K562 (cell line): ENCODE data around the gene KCNK6. TPM values are rescaled to one million over a fixed set of nuclear protein-coding genes. Genes with fewer than 3 reads are reported as not detected.

Experiments used
- ATF7 ChIP-seq: fragments of 450-650 bp; IDR thresholded peaks from 2 replicates; pipeline ENCODE4 v1.7.1; 2014; ENCODE audit warnings: mild to moderate bottlenecking, moderate library complexity
- CTBP1 ChIP-seq: fragments of 450-650 bp; IDR thresholded peaks from 2 replicates; pipeline ENCODE4 v1.6.1; 2016; ENCODE audit warnings: borderline replicate concordance
- KAT8 ChIP-seq: fragments of 450-650 bp; IDR thresholded peaks from 2 replicates; pipeline ENCODE4 v1.6.1; 2016; ENCODE audit warnings: low read depth, mild to moderate bottlenecking
- KDM1A ChIP-seq, 2 experiments: fragments of 450-650 bp; IDR thresholded peaks; 2 replicates each; pipeline ENCODE4 v1.6.1; 2016; ENCODE audit warnings: mild to moderate bottlenecking in 2 of 2
- KDM2B ChIP-seq: fragments of 250-450 bp; sonication (Bioruptor Pico); IDR thresholded peaks from 2 replicates; pipeline ENCODE4 v1.8.0; 2021; ENCODE audit warnings: mild to moderate bottlenecking, moderate library complexity
- PKNOX1 ChIP-seq: fragments of 450-650 bp; IDR thresholded peaks from 2 replicates; pipeline ENCODE4 v1.6.1; 2016
- POLR3G ChIP-seq: IDR thresholded peaks from 2 replicates; pipeline ENCODE4 v1.6.1; 2011; ENCODE audit not compliant: insufficient read length, insufficient replicate concordance; ENCODE audit errors: extremely low read depth
- SMAD3 ChIP-seq: fragments of 450-650 bp; formaldehyde crosslinking; conservative IDR thresholded peaks from 2 replicates; pipeline ENCODE4 v1.4.0; 2020; ENCODE audit warnings: mild to moderate bottlenecking
- ZNF175 ChIP-seq: fragments of 200-800 bp; sonication (Bioruptor generic); IDR thresholded peaks from 2 replicates; pipeline ENCODE4 v1.6.1; 2016; ENCODE audit warnings: low read depth, mild to moderate bottlenecking, missing genetic modification characterization, missing compliant biosample characterization
- ZNF395 ChIP-seq: fragments of 200-800 bp; sonication (Bioruptor generic); IDR thresholded peaks from 2 replicates; pipeline ENCODE4 v1.6.1; 2017; ENCODE audit warnings: missing genetic modification characterization, missing compliant biosample characterization
- ZNF398 ChIP-seq: fragments of 250-450 bp; sonication (Bioruptor Pico); IDR thresholded peaks from 2 replicates; pipeline ENCODE4 v1.8.0; 2021; ENCODE audit warnings: moderate library complexity, mild to moderate bottlenecking, inconsistent platforms
- ZNF668 ChIP-seq: fragments of 250-450 bp; sonication (Bioruptor Pico); IDR thresholded peaks from 2 replicates; pipeline ENCODE4 v1.8.0; 2022; ENCODE audit warnings: mild to moderate bottlenecking, inconsistent platforms
- polyA plus RNA-seq, 8 experiments: library from polyadenylated mRNA; depleted of rRNA in 4 of 8; stranded (reverse) in 5 of 8; unstranded in 3 of 8; fragments of >200 nt; fragmentation: Nextera tagmentation in 2 of 8; fragmentation: Illumina TruSeq in 1 of 8; extraction: Ambion mirVana in 2 of 8; extraction: Trizol in 1 of 8; gene quantifications; 2 replicates each; pipeline versions ENCODE4 v1.2.1 to v1.2.3, GENCODE V29; 2011 to 2014; ENCODE audit warnings: inconsistent platforms in 1 of 8, missing spikeins in 1 of 8
- total RNA-seq, 7 experiments: library from RNA; depleted of rRNA in 6 of 7; stranded (reverse); fragments of >200 nt in 6 of 7; fragmentation: Illumina TruSeq in 2 of 7; extraction: Trizol in 2 of 7; gene quantifications; 2 replicates each; pipeline versions ENCODE4 v1.2.1 to v1.2.3, GENCODE V29; 2011 to 2021; ENCODE audit warnings: low replicate concordance in 1 of 7
- TF ChIP-seq, protein P1 (sequence below): fragments of 250-450 bp; sonication (Bioruptor Pico); IDR thresholded peaks from 2 replicates; pipeline ENCODE4 v1.4.0; 2020; ENCODE audit warnings: borderline replicate concordance
- TF ChIP-seq, protein P2 (sequence below): IDR thresholded peaks from 2 replicates; pipeline ENCODE4 v1.6.1; 2014; ENCODE audit warnings: antibody characterized with exemption
- TF ChIP-seq, protein P3 (sequence below): sonication (generic); formaldehyde crosslinking; IDR thresholded peaks from 2 replicates; pipeline ENCODE4 v1.4.0; 2020; ENCODE audit warnings: mild to moderate bottlenecking, missing genetic modification reagents
- TF ChIP-seq, protein P4 (sequence below), 2 experiments: IDR thresholded peaks; 2 replicates each; pipeline ENCODE4 v1.6.1; 2011; ENCODE audit warnings: borderline replicate concordance in 1 of 2, control low read depth in 1 of 2, low read depth in 1 of 2, low read length in 1 of 2, mild to moderate bottlenecking in 1 of 2, mixed read lengths in 1 of 2, moderate library complexity in 1 of 2; ENCODE audit not compliant: insufficient read depth in 1 of 2, insufficient read length in 1 of 2, poor library complexity in 1 of 2, severe bottlenecking in 1 of 2; ENCODE audit errors: extremely low read depth in 1 of 2

Gene KCNK6
- total and polyA plus RNA-seq, 9 of the 15 experiments (the other 6 are each of a cell fraction or from before 2014, with no cell fraction given), result 0.05 to 0.42 (median 0.15) TPM

- TF ChIP-seq CTBP1, result peak; percentile 56; the same call in 1 of the 2 replicates
- no peak for TF ChIP-seq ZNF175 (CRISPR knock-in tag)
- TF ChIP-seq, protein P1, sequence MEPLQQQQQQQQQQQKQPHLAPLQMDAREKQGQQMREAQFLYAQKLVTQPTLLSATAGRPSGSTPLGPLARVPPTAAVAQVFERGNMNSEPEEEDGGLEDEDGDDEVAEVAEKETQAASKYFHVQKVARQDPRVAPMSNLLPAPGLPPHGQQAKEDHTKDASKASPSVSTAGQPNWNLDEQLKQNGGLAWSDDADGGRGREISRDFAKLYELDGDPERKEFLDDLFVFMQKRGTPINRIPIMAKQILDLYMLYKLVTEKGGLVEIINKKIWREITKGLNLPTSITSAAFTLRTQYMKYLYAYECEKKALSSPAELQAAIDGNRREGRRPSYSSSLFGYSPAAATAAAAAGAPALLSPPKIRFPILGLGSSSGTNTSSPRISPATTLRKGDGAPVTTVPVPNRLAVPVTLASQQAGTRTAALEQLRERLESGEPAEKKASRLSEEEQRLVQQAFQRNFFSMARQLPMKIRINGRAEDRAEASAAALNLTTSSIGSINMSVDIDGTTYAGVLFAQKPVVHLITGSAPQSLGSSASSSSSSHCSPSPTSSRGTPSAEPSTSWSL (CRISPR knock-in tag), result no peak
- no peak for TF ChIP-seq ZNF668 (CRISPR knock-in tag)
- TF ChIP-seq KAT8, result no peak
- TF ChIP-seq SMAD3 (CRISPR knock-in tag), result no peak
- TF ChIP-seq, protein P2, sequence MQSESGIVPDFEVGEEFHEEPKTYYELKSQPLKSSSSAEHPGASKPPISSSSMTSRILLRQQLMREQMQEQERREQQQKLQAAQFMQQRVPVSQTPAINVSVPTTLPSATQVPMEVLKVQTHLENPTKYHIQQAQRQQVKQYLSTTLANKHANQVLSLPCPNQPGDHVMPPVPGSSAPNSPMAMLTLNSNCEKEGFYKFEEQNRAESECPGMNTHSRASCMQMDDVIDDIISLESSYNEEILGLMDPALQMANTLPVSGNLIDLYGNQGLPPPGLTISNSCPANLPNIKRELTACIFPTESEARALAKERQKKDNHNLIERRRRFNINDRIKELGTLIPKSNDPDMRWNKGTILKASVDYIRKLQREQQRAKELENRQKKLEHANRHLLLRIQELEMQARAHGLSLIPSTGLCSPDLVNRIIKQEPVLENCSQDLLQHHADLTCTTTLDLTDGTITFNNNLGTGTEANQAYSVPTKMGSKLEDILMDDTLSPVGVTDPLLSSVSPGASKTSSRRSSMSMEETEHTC, result no peak
- no peak for TF ChIP-seq KDM1A (IDR thresholded peaks at IDR 0.05)
- no peak for TF ChIP-seq POLR3G
- TF ChIP-seq KDM2B, result no peak
- no peak for TF ChIP-seq ZNF395 (CRISPR knock-in tag)
- TF ChIP-seq PKNOX1, result peak; percentile 17
- TF ChIP-seq, protein P3, sequence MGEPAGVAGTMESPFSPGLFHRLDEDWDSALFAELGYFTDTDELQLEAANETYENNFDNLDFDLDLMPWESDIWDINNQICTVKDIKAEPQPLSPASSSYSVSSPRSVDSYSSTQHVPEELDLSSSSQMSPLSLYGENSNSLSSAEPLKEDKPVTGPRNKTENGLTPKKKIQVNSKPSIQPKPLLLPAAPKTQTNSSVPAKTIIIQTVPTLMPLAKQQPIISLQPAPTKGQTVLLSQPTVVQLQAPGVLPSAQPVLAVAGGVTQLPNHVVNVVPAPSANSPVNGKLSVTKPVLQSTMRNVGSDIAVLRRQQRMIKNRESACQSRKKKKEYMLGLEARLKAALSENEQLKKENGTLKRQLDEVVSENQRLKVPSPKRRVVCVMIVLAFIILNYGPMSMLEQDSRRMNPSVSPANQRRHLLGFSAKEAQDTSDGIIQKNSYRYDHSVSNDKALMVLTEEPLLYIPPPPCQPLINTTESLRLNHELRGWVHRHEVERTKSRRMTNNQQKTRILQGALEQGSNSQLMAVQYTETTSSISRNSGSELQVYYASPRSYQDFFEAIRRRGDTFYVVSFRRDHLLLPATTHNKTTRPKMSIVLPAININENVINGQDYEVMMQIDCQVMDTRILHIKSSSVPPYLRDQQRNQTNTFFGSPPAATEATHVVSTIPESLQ (CRISPR knock-in tag), result 0 out of 2 replicates have a peak, but pooled peaks have one; percentile 40
- TF ChIP-seq ZNF398 (CRISPR knock-in tag), result no peak
- peak; percentile 69; the same call in 1 of the 2 replicates for TF ChIP-seq ATF7
- TF ChIP-seq, protein P4, sequence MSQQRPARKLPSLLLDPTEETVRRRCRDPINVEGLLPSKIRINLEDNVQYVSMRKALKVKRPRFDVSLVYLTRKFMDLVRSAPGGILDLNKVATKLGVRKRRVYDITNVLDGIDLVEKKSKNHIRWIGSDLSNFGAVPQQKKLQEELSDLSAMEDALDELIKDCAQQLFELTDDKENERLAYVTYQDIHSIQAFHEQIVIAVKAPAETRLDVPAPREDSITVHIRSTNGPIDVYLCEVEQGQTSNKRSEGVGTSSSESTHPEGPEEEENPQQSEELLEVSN (IDR thresholded peaks at IDR 0.05; ENCODE audit: borderline replicate concordance in 1 of 2, extremely low read depth in 1 of 2, insufficient read depth in 1 of 2, insufficient read length in 1 of 2, low read depth in 1 of 2, low read length in 1 of 2, poor library complexity in 1 of 2, severe bottlenecking in 1 of 2), result peak in 1 of 2 experiments; percentile 54
Measured at GRCh38 chr19:38335949-38336637, 16.4 kb downstream of the KCNK6 start (continued).
